NCI-H1417 treated with DMSO at 0.1 percent for 48 hours (cell line): ENCODE results near the gene TENT5C.

ENCODE experiments used
- DNase-seq: peaks from one replicate; lab custom pipeline; 2025; lab: John Stamatoyannopoulos, UW

Gene TENT5C

GRCh38 chr1:117592155-117592554, 13.7 kb upstream of the TENT5C start:
- DNase-seq: no peak

DNA sequence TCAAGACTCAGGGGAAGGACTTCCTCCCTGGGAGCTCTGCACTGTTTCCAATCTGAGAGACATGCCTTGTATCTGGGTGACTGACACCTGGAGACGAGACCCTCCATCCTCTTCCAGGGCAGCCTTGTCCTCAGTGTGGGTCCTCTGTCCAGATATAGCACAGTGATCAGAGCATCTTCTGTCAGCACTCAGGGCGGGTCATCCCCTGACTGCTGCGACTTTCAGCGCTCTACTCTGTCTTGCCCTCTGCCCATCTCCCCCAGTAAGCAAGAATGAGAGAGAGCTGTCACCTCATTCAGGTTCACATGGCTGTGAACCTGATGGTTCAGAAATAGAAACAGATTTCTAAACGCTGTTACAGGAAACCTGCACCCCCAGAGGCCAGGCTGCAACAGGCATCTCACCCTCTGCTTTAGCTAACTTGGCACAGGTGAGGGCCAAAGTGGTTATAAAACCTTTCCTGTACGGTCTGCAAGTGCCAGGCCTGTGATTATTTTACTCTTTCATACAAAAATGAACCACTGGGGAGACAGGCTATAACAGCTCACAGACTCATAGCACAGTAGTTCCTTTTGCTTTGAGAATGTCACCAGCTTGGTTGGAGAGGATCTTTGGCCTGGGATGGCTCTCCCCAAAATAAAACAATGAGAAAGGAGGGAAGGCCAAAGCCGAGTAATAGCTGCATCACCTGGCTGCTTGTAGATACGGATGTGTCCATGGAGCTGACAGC, 11.4 kb upstream of the TENT5C start:
- DNase-seq: no peak

- no peak for DNase-seq
These were observed 9.7 kb upstream of the TENT5C start for GRCh38 chr1:117596023-117596720.

GRCh38 chr1:117598489-117598888, 7.4 kb upstream of the TENT5C start:
- no peak for DNase-seq

- DNase-seq: peak; percentile 82
These were observed 6.3 kb upstream of the TENT5C start for GRCh38 chr1:117599286-117600221.

GRCh38 chr1:117600325-117600943, 5.4 kb upstream of the TENT5C start:
- no peak for DNase-seq

DNA sequence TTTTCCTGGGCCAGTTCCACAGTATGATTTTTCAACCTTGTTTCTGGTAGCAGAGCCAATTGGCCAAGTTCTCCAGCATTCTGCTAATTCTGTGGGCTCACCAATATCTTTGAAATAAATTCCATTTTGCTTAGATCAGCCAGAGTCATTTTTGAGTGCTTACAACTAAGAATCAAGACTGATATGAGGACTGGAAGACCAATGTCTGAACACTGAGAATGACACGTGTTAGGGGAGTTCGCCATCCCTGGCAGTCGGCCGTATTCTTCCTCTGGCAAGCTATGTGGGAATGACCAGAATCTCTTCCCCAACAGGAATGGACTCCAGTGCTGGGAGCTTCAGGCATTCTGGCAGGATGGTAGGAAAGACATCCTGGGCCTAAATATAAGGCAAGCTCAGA, 4.9 kb upstream of the TENT5C start:
- DNase-seq: no peak

- DNase-seq: no peak
These were observed 3.0 kb upstream of the TENT5C start for GRCh38 chr1:117602862-117603261.

GRCh38 chr1:117605164-117605773, 579 bp upstream of the TENT5C start:
- DNase-seq: no peak

DNA sequence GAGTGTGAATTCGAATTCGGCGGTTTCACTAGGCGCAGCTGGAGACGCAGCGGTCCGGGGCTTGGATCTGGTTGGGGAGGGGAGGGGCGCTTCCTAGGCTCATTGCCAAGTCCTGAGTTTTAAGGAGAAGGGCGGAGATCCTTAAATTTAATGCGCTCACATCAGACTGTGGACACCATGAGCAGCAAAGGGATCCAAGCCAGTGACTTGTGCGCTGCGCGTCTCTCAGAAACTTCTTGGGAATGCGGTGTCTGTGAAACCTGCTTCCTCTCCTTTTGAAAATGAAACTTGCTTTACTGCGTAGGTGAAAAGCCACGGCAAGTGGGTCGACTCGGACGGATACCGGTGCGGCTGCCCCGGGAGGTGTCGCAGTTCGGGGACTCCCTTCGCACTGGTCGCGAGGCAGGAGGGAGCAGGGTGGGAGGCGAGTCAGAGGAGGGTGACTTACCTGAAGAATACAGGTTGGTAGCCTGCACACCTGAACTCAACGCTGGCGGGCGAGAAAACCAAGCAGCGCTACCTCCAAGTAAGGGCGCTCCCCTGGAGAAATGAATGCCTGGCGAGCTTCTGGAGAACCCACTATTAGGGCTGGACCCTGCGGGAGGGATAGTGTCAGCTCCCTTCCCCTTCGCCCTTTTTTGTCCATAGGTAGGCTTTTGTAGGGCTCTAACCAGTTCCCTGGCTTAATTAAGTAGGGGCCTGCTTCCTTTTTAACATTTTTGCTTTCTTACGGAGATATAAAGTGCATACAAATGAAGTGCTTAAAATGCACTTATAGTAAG, 992 bp downstream of the TENT5C start:
- no peak for DNase-seq

- no peak for DNase-seq
These were observed 1.6 kb downstream of the TENT5C start for GRCh38 chr1:117607471-117607870.

DNA sequence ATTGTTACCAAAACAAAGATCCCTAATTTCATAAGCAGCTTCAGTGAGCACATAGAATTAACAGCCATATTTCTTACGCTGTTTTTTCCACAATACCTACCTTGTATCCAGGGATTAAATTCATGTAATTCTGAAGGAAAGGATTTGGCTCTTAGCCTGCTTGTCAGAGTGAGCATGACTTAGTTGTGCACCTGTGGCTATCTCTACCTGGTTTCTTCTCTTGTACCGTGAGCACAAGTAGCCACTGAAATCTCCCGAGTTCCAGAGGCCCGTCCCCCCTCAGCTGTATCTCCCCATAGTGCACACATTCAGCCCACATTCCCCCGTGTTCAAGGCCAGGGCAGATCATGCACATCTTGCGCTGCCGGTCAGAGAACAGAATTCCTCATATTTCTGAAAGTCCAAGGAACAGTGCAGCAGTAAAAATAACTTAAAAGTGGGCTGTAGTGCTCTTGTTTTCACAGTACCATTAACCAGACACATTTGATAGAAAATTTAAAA, 2.3 kb downstream of the TENT5C start:
- DNase-seq: no peak

DNA sequence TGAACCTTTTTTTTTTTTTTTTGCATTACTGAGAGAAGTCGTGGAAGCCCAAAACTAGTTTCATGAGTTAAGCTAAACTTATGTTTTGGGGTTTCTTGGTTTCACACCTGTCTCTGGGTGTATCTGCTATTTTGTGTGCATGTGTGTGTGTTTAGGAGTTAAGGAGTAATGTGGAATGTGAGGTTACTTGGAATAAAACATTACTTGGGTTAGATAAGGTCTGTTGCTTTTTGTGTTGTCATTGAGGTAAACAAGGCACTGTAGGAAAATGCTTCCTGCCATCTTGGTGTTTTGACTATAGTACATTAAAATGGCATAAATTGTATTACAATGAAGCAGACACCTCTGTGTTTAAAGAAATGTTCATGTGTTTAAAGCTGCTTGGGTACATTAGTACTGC, 2.9 kb downstream of the TENT5C start:
- DNase-seq: no peak

DNA sequence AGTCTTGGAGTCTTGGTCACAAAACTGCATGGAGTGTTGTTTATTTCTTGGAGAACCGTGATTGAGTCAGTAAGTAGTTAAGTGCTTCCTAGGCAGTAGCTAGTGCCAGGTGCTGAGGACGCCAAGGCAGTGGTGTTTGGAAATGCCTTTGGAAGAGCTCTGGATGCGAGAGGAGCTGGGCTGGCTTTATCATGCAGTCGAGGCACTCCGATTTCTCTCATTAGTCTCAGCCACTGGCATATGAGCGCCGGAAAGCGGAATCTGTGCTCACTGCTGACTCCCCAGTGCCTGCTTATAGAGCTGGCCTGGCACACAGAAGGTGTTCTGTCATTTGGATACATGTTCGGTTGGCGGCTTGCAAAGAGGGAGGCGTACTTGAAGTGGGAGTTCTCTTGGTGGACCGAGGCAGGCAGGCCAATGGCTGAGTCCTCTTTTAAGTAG, 3.6 kb downstream of the TENT5C start:
- DNase-seq: no peak

- DNase-seq: no peak
These were observed 4.2 kb downstream of the TENT5C start for GRCh38 chr1:117610036-117610435.

- no peak for DNase-seq
These were observed 5.3 kb downstream of the TENT5C start for GRCh38 chr1:117611121-117611601.

GRCh38 chr1:117611894-117612483, 6.1 kb downstream of the TENT5C start:
- DNase-seq: no peak

- no peak for DNase-seq
These were observed 6.8 kb downstream of the TENT5C start for GRCh38 chr1:117612517-117613248.

DNA sequence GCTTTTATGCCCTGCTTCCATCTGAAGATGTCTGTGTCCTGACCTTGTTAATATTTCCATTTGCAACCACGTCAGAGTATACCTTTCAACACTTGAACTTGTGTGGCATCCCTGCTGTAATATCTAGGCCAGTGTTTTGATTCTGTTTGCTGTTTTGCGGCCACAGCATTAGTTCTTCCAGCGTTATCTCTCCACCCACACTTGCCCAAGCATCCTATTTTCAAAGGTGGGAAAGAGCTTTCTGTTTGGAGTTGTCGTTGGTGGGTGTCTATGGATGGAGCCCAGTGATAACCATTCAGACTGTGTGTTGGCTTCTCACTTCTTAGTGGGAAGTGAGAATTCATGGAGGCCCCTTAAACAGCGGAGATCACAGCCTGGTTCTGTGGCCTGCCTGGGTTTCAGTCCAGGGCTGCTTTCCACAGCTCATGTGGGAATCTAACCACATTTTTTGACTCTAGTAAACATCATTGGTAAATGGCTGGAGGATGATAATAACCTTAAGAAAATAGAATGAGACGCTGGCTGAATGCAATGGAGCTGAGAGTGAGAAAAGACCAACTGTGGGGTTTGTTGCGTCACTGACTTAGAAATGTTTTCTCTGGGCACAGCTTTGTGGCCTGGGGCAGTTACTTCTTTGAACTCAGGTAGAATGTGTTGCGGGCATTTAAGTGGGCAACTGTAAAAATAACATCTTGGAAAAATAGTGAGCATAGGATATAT, 7.6 kb downstream of the TENT5C start:
- DNase-seq: no peak
